IPS DF 4.7 (cell line): Measurements from ENCODE around the gene FOXF2.
"Not testable (repeated sequence)": the region's sequence is repeated elsewhere in the genome, so short reads cannot be mapped to it uniquely, and the experiment has no call there.

Experiments used
- DNase-seq: peaks from one replicate; pipeline ENCODE4 v3.0.0-alpha.2; 2013; ENCODE audit warnings: low spot score; ENCODE audit errors: extremely low read depth

The FOXF2 gene

DNA sequence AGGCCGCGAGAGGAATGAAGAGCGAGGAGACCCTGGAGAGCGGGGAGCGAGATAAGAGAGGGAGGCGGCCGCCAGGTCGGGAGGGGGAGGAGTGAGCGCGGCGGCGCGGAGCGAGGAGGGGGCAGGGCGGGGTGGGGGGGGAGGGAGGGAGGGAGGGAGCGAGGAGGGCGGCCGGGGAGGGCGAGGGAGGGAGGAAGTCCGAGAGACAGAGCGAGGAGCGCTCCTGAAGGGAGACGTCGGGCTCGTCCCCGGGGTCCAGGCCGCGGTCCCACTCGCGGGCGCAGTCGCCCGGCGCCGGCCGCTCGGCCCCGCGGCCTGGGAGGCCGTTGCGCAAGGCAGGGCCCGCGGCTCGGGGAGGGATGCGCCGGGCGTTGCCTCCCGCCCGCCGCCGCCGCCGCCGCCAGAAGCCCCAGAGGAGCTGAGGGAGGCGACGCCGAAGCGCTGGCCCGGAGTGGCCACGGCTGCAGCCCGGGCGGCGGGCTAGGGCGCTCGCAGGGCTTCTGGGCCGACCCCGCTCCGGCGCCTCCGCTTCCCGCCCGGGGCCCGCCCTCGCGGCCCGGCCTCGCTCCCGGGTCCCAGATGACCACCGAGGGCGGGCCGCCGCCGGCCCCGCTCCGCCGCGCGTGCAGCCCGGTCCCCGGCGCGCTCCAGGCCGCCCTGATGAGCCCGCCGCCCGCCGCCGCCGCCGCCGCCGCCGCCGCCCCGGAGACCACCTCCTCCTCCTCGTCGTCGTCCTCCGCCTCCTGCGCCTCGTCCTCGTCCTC lies at the start of gene FOXF2:
Gene FOXF2 (plus strand): TSS at position 208 of the 764 bp plus-strand sequence. CDS start 372 bp downstream, at position 580.
- no peak for DNase-seq

DNA sequence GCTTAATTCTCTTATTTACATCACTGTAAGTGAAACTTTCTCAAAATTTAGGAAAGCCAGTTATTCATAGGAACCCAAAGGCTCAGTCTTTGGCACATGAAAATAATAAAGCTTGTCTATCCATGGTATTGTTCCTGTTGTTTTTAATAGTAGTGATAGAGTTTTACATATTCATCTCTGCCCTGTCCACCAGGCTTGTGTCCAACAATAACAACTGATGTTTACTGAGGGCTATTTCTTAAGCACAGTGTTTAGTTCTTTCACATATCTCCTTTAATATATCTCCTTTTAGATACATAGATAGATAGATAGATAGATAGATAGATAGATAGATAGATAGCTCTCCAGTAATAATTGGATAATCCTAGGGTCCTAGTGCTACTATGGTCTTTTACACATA lies 43.3 kb upstream of the FOXF2 start:
- DNase-seq = no peak

DNA sequence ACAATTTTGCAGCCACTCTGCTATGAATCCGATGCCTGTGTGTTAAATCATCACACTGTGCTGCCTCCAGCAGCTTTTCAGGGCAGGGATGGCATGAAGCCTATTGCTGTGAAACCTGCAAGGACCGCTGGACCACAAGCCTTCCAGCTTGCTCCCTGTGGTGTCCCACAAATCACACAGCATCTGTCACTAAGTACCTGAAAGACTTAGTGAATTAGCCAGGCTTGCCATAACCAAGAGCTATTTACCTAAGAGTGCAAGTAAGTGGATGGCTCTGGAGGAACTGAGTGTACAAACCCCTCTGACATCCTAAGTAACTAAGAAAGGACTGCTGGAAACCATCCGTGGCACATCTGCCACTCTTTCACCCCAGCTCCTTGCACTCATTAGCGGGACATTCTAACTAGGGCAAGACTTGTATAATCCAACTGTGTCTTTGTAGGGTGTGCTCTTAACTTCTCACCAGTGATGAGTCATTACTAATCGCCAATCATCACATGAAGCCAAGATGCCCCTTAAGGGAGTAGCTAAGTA lies 42.8 kb upstream of the FOXF2 start:
- no peak for DNase-seq

DNA sequence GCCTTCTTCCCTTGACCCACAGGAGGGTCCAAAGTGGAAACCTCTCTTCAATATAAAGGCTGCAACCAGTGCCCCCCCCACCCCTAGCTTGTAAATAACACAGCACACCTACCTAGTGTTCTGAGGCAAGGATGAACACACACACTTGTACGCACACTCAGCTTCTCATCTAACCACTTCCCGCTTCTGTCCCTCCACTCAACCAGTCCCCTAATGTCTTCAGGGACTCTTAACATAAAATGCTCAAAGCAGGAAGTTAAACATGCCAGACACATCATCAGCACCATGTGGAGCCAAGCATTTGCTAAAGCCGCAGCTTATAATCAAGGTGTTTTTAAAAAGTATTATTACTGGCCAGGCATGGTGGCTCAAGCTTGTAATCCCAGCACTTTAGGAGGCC lies 42.2 kb upstream of the FOXF2 start:
- no peak for DNase-seq

DNA sequence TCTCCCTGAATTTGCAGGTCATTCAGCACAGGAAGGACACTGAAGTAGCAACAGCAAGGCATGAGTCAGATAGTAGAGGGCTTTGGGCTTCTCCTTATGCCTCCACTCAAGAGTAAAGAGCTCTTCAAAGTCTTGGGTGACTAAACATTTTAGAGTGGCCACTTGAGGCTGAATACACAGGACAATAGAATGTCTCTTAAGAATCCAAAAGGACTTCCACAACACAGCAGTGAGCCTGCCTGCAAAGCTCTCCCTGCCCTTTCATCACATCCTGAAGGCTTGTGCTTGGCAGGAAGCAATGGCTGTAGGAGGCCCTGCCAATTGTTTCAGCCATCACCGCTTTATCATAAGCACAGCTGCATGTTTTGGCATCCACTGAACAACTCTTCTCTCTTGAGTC lies 40.7 kb upstream of the FOXF2 start:
- DNase-seq = peak; percentile 88

DNA sequence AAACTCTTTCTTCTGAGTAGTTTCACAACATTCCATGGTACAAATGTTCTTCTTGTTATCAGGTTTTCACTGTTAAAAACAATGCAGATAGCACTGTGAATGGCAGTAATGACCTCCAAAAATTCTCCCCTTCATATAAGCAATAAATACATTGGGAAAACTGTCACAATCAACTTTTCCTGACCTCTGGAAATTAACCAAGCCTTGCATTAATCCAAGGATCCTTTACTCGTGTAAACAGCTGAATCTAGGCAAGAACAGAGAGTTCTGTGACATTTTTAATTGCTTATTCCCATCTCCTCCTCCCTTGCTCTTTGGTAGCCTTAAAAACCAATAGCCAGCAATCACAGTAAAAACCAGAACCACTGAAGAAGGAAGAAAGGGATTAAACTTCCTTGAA lies 39.7 kb upstream of the FOXF2 start:
- no peak for DNase-seq

DNA sequence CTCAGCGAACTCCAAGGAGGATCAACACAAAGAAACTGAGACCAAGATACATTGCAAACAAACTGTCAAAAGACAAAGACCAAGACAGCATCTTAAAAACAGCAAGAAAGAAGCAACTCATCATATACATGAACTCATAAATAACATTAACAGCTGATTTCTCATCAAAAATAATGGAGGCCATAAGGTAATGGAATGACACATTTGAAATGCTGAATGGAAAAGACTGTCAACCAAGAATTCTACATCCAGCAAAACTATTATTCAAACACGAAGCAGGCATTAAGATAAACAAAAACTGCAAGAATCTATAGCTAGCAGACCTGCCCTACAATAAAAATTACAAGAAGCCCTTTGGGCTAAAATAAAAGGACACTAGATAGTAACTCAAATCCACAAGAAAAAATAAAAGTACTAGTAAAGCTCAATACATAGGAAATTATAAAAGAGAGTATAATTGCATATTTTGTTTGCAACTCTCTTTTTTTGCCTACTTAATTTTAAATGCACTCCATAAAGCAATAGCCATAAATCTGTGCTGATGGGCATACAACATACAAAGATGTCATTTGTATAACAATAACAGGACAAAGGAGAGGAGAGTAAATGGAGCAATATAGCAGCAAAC lies 37.9 kb upstream of the FOXF2 start:
- DNase-seq = no peak

DNA sequence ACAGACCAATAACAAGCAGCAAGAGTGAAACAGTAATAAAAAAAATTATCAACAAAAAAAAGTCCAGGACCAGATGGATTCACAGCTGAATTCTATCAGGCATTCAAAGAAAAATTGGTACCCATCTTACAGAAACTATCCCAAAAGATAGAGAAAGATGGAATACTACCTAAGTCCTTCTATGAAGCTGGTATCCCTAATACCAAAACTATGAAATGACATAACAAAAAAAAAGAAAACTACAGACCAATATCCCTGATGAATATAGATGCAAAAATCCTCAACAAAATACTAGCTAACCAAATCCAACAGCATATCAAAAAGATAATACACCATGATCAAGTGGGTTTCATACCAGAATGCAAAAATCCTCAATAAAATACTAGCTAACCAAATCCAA lies 34.3 kb upstream of the FOXF2 start:
- DNase-seq = not testable (repeated sequence)

DNA sequence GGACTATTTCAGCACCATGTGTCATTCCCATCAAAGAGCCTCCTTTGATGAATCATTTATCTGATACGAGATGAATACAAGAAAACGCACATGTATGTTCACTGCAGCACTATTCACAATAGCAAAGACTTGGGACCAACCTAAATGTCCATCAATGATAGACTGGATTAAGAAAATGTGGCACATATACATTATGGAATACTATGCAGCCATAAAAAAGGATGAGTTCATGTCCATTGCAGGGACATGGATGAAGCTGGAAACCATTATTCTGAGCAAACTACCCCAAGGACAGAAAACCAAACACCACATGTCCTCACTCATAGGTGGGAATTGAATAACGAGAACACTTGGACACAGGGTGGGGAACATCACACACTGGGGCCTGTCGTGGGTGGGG lies 27.7 kb upstream of the FOXF2 start:
- not testable (repeated sequence) for DNase-seq

DNA sequence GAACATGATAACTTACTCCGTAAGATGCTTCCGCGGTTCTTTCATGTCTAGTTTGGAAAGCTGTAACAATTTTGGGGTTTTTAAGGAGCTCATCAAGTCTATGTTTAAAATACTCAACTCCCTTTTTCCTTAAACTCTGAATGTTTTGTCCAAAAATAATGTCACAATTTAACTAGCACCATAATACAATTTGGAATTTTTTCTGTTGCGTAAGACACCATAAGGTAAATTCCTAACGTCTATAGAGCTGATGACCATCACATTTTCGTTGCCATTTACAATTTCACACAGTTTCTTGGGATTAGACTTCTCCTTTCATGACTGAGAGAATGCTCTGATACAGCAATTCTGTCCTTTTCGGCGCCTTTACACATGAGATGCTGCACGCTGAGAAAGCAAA lies 26.7 kb upstream of the FOXF2 start:
- no peak for DNase-seq

DNA sequence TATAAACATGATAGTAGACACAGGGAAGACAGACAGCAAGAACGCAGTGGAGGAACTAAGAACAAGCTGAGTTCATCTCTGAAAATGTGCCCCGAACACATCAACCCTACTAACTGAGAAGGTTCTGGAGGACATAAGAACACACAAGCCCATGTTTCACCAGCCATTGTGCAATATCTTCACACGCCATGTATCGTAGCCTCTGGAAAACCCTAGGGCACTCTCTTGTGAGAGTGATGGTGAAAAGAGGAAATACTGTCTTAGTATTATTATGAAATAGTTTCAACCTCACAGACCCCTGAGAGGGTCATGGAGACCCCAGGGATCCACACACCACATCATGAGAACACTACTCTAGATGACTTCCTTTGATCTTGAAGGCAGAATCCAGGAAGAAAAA lies 26.1 kb upstream of the FOXF2 start:
- DNase-seq = no peak

DNA sequence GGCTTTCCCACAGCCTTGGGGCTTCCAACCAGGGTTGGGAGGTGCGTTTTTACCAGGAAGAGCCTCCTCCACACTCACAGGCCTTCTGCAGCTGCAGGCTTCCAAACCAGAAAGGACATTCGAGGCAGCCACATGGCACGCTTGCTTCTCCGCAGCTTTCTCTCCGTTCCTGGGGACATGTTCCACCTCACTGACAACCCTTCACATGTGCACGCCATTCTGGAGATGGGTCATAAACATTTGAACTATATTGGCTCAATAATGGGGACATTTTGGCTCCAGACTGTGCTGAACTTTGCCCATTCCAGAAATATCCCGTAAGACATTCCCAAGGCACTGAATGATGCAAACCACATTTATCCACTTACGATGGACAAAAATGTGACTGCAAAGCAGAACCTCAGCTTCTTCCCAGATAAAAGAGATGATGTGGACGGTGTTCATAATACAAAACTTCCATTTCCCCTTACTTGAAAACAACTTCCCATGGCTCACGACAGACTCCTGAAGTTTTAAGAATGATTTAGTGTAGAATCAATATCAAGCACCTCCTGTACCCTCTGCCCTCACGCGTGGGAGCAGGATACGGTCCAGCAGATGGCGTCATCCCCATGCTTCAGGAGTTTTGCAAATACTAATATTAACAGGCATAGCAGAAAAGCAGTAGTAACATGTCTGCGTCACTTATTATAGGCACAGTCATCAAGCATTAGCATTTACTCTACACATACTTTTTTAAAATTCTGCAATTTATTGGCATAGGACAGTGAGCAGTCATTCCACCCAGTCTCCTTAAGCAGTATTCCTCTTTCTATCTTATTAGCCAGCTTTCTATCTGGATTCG lies 25.4 kb upstream of the FOXF2 start:
- DNase-seq = no peak

DNA sequence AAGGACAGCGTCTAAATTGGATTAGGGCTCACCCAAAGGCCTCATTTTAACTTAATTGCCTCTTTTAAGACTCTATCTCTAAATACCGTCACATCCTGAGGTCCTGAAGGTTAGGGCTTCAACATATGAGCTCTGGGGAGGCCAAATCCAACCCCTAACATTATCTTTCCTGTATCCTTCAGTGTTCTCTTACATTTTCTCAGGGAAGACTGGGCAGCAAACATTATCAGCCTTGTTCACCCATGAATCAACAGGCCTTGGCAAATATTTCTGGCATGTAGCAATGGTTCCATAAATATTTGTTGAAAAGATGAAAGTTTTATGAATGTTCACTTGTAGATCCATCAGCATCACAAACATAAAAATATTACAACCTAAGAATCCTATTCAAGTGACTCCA lies 24.6 kb upstream of the FOXF2 start:
- DNase-seq = no peak

DNA sequence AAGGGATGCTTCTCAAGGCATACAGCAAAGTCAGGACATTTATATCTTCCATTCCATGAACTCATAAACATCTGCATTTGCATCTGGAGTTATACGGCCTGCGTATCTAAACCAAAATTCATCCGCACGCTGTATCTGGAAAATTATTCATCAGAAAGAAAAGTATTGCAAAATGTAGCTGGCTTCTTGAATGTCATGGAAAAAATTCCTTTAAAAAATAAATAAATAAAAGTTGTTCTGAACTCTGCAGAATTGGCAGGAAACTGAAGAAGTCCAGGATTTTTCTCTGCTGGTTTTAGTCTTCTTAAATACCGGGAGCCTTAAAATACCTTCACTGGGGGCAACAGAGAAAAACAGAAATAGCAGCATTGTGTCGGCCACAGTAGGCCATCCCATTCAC lies 23.7 kb upstream of the FOXF2 start:
- DNase-seq = no peak

DNA sequence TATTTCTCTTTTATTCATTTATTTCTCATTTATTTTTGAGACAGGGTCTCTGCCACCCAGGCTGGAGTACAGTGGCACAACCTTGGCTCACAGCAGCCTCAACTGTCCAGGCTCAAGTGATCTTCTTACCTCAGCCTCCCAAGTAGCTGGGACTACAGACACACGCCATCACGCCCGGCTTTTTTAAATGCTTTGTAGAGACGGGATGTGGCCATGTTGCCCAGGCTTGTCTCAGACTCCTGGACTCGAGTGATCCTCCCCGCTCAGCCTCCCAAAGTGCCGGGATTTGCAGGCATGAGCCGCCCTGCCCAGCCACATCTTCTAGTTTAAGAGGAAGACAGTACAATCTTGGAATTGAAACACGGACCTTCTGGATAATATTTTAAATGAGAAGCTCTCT lies 21.6 kb upstream of the FOXF2 start:
- DNase-seq = no peak

DNA sequence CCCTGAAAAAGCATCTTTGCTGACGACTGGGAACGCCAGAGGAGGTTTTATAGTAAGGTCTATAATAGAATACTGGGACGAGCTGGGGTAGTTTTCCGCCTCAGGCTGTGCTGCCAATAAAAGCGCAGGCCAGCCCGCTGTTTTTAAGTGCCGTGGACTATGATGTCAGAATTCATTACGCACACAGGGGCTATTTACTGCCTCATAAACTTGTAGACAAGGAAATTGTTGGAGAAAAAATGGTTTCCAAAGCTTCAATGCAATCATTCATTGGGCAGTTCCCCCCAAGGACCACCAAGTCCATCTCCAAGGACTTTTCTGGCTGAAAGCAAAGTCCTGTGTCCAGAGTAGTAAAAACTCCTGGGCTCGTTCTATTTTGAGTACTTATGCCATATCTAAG lies 20.4 kb upstream of the FOXF2 start:
- no peak for DNase-seq

DNA sequence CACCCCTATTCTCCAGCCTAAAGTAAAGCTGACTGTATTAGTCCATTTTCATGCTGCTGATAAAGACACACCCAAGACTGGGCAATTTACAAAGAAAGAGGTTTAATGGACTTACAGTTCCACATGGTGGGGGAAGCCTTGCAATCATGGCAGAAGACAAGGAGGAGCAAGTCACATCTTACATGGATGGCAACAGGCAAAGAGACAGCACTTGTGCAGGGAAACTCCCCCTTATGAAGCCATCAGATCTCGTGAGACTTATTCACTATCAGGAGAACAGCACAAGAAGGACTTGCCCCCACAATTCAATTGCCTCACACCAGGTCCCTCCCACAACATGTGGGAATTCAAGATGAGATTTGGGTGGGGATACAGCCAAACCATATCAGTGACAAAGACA lies 19.7 kb upstream of the FOXF2 start:
- DNase-seq = not testable (repeated sequence)

DNA sequence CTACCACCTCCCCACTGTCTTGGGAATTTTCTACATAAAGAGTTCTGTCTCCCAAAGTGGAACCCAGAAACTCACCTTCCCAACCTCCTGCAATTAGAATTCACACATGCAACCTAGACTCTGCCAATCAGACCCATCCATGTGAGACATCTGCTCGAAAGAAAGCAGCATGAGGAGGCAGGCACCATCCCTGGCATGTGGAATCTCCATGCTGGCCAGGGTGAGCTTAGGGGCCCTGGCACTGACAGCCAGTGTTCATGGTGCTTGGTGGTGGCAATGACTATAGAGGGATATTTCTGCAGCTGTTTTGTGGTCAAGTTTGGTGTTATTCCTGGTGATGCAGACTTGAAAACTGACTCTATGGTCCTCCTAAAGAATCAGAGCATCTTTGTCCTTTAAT lies 17.4 kb upstream of the FOXF2 start:
- no peak for DNase-seq

DNA sequence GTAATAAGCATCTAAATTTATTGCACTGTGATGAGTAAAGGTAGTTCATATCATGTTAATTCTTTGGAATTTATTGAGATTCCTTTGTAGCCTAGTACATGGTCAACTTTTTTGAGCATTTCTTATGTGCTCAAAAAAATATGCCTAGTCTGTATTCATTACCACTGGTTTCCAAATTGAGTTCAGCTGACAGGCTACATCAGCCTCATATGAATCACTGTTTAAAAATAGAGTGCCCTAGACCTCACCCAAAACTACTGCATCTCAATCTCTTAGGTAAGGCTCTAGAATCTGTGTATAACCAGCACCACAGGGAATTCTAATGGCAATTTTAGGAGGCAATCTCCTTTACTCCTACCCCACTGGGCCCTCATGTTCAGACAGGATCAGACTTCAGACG lies 16.7 kb upstream of the FOXF2 start:
- no peak for DNase-seq

DNA sequence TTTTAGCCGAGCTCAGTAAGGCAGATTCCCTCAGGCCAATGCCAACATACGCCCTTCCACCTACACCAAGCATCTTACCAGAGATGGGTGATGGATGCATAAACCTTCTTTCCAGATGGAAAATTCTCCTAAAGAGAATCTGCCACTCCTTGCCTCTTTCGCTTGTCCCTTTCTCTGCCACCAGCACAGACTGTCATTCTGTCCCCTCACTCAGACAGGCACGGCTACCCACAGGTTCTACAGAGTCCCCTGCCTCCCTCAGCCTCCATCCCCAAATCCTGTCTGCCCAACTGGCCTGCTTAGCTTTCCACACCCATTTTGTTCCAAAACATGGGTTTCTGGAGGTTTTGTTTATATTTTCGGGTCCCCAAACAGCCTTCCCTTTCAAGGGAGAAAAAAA lies 12.7 kb upstream of the FOXF2 start:
- DNase-seq = no peak

DNA sequence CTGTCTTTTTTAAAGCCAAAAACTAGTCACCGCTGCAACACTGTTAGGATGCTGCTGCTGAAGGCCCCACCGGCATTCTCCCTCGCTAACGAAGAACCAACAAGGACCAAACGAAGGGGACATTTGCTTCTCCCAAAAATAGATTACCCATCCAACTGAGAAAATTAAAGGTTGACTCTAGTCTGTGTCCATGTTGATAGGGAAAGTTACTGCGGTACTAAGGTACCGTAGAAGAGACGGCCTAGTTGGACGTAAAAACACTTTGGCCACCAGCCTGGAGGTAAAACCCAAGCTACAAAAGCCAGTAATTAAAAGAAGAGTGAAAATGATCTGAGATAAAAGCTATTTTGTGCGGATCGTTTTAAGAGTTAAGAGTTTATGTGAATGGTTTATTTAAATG lies 11.8 kb upstream of the FOXF2 start:
- no peak for DNase-seq
